Activated B cell treated with CpG ODN at 0.5 μM for 24 hours (primary cell): ENCODE measurements around the gene HDAC4. TPM values are rescaled to one million over a fixed set of nuclear protein-coding genes. Genes with fewer than 3 reads are reported as not detected.

ENCODE experiments used
- ATAC-seq: fragments of 200-7000 bp; cut with Tn5 transposase; one replicate; pipeline ENCODE4 v1.10.0; 2021; ENCODE audit warnings: low read depth, mild to moderate bottlenecking, moderate library complexity
- CTCF ChIA-PET: fragments of 350-600 bp; sonication (Branson Sonifier 250); formaldehyde crosslinking; loops from one replicate; lab custom pipeline; 2021; ENCODE audit warnings: antibody characterized with exemption; lab: Charles Lee
- POLR2A ChIA-PET: fragments of 350-600 bp; sonication (Branson Sonifier 250); formaldehyde crosslinking; loops from one replicate; lab custom pipeline; 2021; ENCODE audit warnings: antibody characterized with exemption; lab: Charles Lee
- DNase-seq: peaks from one replicate; pipeline ENCODE4 v3.0.0; 2022
- H3K27ac Mint-ChIP-seq: one replicate; pipeline ENCODE4 v1.8.0; 2020; ENCODE audit warnings: mixed read lengths
- H3K27me3 Mint-ChIP-seq: one replicate; pipeline ENCODE4 v1.8.0; 2021; ENCODE audit warnings: mixed read lengths
- H3K36me3 Mint-ChIP-seq: one replicate; pipeline ENCODE4 v1.8.0; 2021; ENCODE audit warnings: low read depth, mixed read lengths
- H3K4me1 Mint-ChIP-seq: one replicate; pipeline ENCODE4 v1.8.0; 2021; ENCODE audit warnings: mixed read lengths
- H3K4me3 Mint-ChIP-seq: one replicate; pipeline ENCODE4 v1.8.0; 2020; ENCODE audit warnings: mild to moderate bottlenecking, mixed read lengths
- H3K9me3 Mint-ChIP-seq: one replicate; pipeline ENCODE4 v1.8.0; 2020; ENCODE audit warnings: mixed read lengths
- intact Hi-C: fragments of 100-400 bp; cut with micrococcal nuclease; formaldehyde crosslinking; loops from one replicate; pipeline ENCODE4 v1.15.1; 2024
- total RNA-seq: library from RNA; stranded (reverse); gene quantifications from 2 replicates; pipeline ENCODE4 v1.2.3, GENCODE V29; 2022
- TF ChIP-seq, protein P1 (sequence below): fragments of 200-600 bp; IDR thresholded peaks from one replicate; pipeline ENCODE4 v1.8.0; 2022; ENCODE audit warnings: antibody characterized with exemption, mild to moderate bottlenecking

Gene HDAC4
- total RNA-seq, 1 donor from 2014 or later, result 31.9 TPM

DNA sequence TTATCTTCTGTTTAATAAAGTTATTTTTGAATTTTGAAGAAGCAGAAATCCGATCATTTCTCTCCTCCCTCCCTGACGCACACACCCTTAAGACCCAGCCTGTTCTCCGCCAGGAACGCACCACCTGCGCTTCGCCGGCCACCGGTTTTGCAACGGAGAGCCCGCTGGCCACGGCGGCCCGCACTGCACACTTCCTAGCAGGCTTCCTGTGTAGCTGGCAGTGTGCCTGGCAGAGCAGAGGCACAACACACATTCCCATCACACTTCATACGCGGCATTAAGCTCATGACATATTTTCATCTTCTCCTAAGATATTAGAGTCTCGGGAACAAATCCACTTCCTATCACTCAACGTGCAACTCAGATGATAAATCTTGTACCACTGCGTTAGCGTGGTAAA is 148.0 kb downstream of the HDAC4 start:
- H3K4me3 Mint-ChIP-seq, result peak overlapping the region; percentile 74
- no peak overlapping the region for H3K27ac Mint-ChIP-seq
- ChIA-PET CTCF (interaction anchor here (1.1 to 1.3 kb wide), 2 partner anchors 15 to 739 kb away, joined by 3 to 11 read pairs; no protein-coding TSS in a partner anchor), POLR2A (interaction anchor here (0.6 to 1.4 kb wide), 4 partner anchors 51 to 154 kb away, joined by 3 to 5 read pairs (median 4); partner anchors contain the start of gene HDAC4)
- DNase-seq (no peak), ATAC-seq (peak; percentile 49)
- H3K36me3 Mint-ChIP-seq, result peaks cover 7% of the 10 kb centered on the region
- intact Hi-C loops, result loop anchor here (1.0 kb wide), 1 partner anchor 14 kb away; no protein-coding TSS in a partner anchor
- peaks cover 19% of the 10 kb centered on the region for H3K27me3 Mint-ChIP-seq
- peaks cover 8% of the 10 kb centered on the region for H3K9me3 Mint-ChIP-seq
- TF ChIP-seq, protein P1, sequence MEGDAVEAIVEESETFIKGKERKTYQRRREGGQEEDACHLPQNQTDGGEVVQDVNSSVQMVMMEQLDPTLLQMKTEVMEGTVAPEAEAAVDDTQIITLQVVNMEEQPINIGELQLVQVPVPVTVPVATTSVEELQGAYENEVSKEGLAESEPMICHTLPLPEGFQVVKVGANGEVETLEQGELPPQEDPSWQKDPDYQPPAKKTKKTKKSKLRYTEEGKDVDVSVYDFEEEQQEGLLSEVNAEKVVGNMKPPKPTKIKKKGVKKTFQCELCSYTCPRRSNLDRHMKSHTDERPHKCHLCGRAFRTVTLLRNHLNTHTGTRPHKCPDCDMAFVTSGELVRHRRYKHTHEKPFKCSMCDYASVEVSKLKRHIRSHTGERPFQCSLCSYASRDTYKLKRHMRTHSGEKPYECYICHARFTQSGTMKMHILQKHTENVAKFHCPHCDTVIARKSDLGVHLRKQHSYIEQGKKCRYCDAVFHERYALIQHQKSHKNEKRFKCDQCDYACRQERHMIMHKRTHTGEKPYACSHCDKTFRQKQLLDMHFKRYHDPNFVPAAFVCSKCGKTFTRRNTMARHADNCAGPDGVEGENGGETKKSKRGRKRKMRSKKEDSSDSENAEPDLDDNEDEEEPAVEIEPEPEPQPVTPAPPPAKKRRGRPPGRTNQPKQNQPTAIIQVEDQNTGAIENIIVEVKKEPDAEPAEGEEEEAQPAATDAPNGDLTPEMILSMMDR, result no peak
- H3K4me1 Mint-ChIP-seq, result peaks cover 51% of the 10 kb centered on the region

GRCh38 chr2:239252393-239252792 is 148.4 kb downstream of the HDAC4 start:
- Mint-ChIP-seq H3K27ac (no peak overlapping the region), H3K36me3 (peaks cover 4% of the 10 kb centered on the region), H3K4me3 (no peak overlapping the region), H3K27me3 (peaks cover 17% of the 10 kb centered on the region), H3K9me3 (peaks cover 4% of the 10 kb centered on the region), H3K4me1 (peaks cover 48% of the 10 kb centered on the region)
- ATAC-seq (no peak), DNase-seq (no peak)
- TF ChIP-seq, protein P1, result no peak
- intact Hi-C loops, result no loop called here
- POLR2A ChIA-PET, result interaction anchor here (0.6 to 1.4 kb wide), 3 partner anchors 52 to 154 kb away, joined by 3 to 5 read pairs (median 4); partner anchors contain the start of gene HDAC4
- CTCF ChIA-PET, result interaction anchor here (1.1 to 1.3 kb wide), 2 partner anchors 15 to 740 kb away, joined by 3 to 11 read pairs; no protein-coding TSS in a partner anchor

DNA sequence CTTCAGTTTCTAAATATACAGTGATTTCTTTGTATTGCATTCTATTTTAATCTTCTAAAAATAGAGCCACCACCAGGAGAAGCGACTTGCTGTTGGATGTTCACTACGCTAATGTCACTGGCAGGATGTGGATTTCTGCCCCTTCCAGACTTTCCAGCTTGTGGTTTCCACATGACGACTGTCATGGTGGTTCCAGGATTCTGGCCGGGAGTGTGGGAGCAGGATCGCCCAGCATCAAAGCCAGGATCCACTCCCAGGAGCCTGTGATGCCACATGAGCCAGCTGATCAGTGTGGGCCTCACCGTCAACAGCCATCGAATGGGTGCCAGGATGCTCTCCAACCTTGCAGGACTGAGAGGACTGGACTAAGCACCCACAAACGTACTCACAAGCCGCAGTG is 148.8 kb downstream of the HDAC4 start:
- POLR2A ChIA-PET, result interaction anchor here (1.4 kb wide), 1 partner anchor 52 kb away, joined by 5 read pairs; no protein-coding TSS in a partner anchor
- ATAC-seq, result no peak
- no peak for DNase-seq
- Mint-ChIP-seq H3K4me1 (peaks cover 44% of the 10 kb centered on the region), H3K4me3 (no peak overlapping the region), H3K9me3 (no peaks in the 10 kb centered on the region), H3K27ac (no peak overlapping the region), H3K27me3 (peaks cover 17% of the 10 kb centered on the region), H3K36me3 (peaks cover under 1% of the 10 kb centered on the region)
- intact Hi-C loops, result no loop called here
- TF ChIP-seq, protein P1, result no peak
- CTCF ChIA-PET, result interaction anchor here (1.3 kb wide), 1 partner anchor 16 kb away, joined by 11 read pairs; no protein-coding TSS in a partner anchor

DNA sequence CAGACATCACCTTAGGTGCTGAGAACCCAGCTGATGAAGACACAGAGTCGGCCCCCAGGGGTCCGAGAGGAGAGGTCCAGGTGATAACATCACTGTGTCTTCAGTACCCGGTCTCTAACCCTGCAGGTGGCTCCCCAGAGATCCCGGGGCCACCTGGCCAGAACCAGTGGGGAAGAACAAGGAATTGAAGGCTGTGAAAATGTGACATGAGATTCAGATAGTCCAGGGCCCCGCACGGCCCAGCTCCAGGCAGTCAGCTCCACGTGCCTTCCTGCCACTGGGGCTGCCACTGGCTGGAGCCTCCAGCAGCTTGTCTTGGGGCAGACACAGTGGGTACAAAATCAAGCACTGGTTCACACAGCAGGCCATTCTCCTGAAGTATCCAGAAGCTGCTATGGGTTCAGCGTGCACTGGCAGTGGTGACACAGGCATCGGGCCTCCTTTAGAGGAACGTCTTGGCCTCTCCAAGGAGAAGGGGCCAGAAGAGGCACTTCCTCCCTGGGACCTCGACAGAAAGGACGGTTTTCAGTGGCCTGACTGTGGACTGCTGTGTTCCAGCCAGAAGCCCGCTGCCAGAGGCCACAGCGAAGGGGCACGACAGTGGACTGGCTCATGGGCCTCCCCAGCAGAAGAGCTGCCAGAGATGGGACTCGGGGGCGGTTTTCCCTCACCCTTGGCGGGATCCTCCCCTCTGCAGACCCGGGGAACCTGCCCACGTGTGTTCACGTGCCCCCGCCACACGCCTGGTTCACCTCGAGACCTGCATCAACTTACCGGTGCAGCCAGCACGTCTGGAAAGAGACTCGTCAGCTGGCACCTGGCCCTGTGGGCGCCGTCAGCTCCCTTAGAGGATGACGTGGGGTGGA is 150.4 kb downstream of the HDAC4 start:
- H3K4me1 Mint-ChIP-seq, result peaks cover 39% of the 10 kb centered on the region
- H3K4me3 Mint-ChIP-seq, result no peak overlapping the region
- H3K9me3 Mint-ChIP-seq, result no peaks in the 10 kb centered on the region
- TF ChIP-seq, protein P1, result no peak
- no peaks in the 10 kb centered on the region for H3K36me3 Mint-ChIP-seq
- ChIA-PET POLR2A (no interaction called here), CTCF (no interaction called here)
- H3K27me3 Mint-ChIP-seq, result peaks cover 17% of the 10 kb centered on the region
- H3K27ac Mint-ChIP-seq, result no peak overlapping the region
- DNase-seq (no peak), ATAC-seq (no peak)
- intact Hi-C loops, result no loop called here

GRCh38 chr2:239249776-239250175 is 151.0 kb downstream of the HDAC4 start:
- no peak overlapping the region for H3K27ac Mint-ChIP-seq
- intact Hi-C loops, result no loop called here
- CTCF ChIA-PET, result interaction anchor here (0.7 kb wide), 1 partner anchor 137 kb away, joined by 3 read pairs; no protein-coding TSS in a partner anchor
- peaks cover 32% of the 10 kb centered on the region for H3K4me1 Mint-ChIP-seq
- H3K9me3 Mint-ChIP-seq, result no peaks in the 10 kb centered on the region
- no peak for DNase-seq
- peaks cover 17% of the 10 kb centered on the region for H3K27me3 Mint-ChIP-seq
- H3K36me3 Mint-ChIP-seq, result no peaks in the 10 kb centered on the region
- no peak for ATAC-seq
- POLR2A ChIA-PET, result interaction anchor here (0.7 kb wide), 1 partner anchor 33 kb away, joined by 4 read pairs; no protein-coding TSS in a partner anchor
- no peak overlapping the region for H3K4me3 Mint-ChIP-seq
- TF ChIP-seq, protein P1, result no peak
